HG02884 (cell line): ENCODE results near the gene FYB1.
A peak's percentile ranks its signal among the peaks of the same experiment; 100 is the strongest.
"Not testable (repeated sequence)": the region's sequence is repeated elsewhere in the genome, so short reads cannot be mapped to it uniquely, and the experiment has no call there.

Source experiments
- ATAC-seq: cut with Tn5 transposase; IDR thresholded peaks from one replicate; pipeline ENCODE4 v1.9.1; 2021; ENCODE audit warnings: mild to moderate bottlenecking, moderate library complexity; ENCODE audit not compliant: unreplicated experiment

FYB1 gene

GRCh38 chr5:39226558-39226957 is 7.2 kb upstream of the FYB1 start:
- ATAC-seq, result no peak

- ATAC-seq, result no peak
These were observed 6.7 kb upstream of the FYB1 start for GRCh38 chr5:39226100-39226451.

GRCh38 chr5:39225405-39226099 is 6.2 kb upstream of the FYB1 start:
- no peak for ATAC-seq

DNA sequence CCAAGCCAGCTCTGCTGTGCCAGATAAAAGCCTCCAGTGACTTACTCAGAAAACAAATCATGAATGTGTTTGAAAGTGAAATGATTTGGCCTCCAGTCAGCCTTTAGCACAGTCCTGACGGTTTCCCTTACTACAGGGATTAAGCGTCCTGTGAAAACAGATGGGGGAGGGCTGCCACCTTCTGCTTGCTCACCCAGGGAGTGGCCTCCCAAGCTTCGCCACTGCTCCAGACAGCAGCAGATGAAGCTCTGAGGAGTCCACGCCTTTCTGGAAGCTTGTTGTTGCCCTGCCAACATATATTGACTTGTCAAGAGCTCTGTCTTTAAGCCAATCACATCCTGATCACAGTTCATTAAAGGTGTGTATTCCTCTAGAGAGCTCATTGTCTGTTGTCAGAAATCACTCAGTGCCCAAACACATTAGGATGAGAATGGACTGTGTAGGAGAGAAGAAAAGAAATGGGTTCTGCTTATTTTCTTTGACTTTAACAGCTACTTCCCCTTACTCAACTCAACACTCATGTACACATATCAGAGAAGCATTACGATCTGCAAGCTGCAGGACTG is 4.9 kb upstream of the FYB1 start:
- no peak for ATAC-seq

GRCh38 chr5:39223565-39224156 is 4.3 kb upstream of the FYB1 start:
- no peak for ATAC-seq

GRCh38 chr5:39221671-39222070 is 2.3 kb upstream of the FYB1 start:
- ATAC-seq, result not testable (repeated sequence)

GRCh38 chr5:39220280-39221030 is 1.1 kb upstream of the FYB1 start:
- ATAC-seq, result no peak

DNA sequence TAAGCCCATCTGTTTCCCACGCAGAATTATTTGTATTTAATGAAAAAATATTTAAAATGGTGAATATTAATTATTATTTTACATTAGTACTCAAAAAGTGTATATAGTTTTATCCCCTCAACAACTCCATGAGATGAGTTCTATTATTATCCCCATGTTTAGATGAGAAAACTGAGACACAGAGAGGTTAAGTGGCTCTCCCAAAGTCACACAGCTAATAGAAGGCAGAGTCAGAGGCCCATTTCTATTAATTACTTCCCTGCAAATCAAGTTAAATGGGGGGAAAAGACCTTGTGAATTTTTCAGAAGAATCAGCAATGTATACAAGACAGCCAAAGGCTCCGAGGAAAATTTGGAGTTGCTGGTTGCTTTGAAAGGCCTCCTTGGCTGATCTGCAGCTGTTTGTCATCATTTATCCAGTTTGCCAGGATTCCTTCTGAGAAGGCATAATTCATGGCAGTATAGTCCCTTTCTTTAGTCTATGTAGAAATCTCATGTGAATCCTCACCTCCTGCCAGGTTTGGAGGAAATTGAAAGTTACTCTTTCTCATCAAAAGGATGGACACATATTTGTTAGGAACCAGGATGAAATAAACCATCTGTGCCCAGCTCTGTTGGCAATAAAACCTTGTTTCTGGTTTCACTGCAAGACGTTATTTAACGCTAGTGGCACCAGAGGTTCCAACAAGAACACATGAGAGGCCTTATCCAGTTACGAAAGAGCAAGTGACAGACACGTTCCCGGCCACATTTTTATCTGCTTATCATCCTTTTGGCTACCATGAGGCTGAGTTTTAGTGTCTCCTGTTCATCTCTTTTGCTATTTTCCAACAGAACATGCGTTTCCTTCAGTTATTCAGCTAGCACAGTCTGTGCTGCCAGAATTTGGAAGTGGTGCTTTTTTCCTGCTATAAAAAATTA is 621 bp downstream of the FYB1 start:
- ATAC-seq, result no peak

- ATAC-seq, result peak; percentile 88
These were observed 1.7 kb downstream of the FYB1 start for GRCh38 chr5:39217365-39218281.

DNA sequence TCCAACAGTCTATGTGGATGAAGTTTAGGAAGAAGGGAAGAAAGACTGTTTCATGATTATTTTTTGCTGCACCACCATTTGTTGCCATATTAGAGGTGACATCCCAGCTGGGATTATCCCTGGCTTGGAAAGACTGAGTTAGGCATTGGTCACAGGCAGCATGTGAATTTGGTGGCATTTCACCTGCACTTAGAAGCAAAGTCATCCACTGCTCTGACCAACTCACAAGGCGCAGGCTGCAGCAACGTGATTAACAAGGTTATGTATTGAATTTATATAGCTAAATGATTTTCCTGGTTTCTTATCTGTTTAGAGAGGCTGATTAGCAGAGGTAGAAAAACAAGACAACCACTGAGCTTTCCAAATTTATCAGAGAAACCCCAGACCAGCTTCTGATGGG is 2.7 kb downstream of the FYB1 start:
- no peak for ATAC-seq

- no peak for ATAC-seq
These were observed 3.5 kb downstream of the FYB1 start for GRCh38 chr5:39215857-39216256.

DNA sequence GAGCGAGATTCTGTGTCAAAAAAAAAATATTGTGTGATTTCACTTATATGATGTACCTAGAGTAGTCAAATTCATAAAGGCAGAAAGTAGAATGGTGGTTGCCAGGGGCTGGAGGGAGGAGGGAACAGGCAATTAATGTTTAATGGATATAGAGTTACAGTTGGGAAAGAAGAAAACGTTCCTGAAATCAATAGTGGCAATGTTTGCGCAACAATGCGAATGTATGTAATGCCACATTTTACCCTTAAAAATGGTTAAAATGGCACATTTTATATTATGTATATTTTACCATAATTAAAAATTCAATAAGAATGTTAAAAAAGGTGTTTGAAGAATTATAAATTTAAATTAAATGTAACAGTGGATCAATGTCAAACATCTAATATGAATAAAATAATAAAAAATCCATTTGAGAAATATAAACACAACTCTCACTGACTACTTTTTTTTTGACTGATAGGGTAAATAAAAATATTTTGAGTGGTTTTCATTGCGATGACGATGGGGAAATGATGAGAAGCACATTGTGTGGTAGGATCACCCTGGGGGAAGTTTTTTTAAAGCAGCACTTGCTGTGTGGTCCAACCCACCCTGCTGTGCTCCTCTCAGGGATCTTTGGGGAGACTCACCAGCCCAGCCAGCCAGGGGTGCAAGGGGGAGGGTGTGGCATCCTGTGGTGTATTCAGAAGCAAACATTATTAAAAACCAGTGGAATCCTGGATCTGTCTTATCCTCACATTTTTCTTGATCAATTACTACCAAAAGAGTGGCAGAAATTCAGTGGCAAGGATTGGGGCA is 4.3 kb downstream of the FYB1 start:
- ATAC-seq, result no peak

DNA sequence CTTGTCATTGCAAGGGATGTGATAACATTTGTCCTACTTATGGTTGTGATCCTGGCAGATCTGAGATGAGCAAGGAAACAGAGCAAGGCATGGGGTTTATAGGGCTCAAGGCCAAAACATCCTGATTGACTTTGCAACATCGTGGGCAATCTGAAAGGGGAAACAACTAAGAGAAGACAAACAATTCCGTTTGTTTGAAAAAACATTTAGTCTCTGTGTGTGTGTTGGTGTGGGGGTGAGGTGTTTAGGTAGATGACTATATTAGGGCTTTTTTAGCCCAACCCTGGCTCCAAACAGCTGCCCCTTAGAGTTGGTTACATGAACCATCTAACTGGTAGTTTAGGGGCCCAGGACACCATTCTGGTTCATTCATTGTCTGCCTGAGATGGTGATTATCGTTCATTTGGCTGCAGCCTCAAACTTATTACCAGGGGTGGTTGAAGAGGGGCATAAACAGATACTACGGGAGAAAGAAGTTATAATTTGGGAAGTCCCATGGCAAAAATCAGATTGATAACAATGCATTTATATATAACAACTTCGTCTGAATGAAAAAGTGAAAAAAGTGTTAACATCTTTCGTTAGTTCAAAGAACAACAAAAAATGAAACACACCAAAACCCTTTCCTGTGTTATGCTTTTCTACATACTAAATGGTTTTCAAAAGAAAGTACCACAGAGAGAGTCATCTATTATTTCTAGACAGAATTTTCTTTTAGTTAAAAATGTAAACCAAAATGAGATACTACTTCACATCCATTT is 5.7 kb downstream of the FYB1 start:
- no peak for ATAC-seq

- ATAC-seq, result no peak
These were observed 7.6 kb downstream of the FYB1 start for GRCh38 chr5:39211773-39212172.

DNA sequence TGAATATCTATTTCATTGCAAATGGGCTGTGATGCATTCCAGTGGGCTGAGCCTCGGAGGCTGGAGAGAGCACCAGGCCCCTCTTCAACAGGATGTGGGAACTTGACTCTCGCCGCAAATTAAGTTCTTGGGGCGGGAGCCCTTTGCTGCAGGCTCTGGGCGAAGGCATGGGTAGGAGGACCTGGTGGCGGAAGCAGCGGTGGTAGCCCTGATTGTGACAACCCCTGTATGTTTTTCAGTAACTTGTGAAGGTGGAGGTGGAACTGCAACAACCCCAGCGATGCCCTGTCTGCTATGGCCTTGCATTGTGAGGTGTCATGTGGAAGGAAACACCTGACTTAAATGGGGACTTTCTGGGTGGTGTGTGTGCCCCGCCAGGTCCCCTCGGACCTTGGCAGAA is 9.4 kb downstream of the FYB1 start:
- ATAC-seq, result peak; percentile 69

- no peak for ATAC-seq
These were observed 10.9 kb downstream of the FYB1 start for GRCh38 chr5:39208471-39208870.

DNA sequence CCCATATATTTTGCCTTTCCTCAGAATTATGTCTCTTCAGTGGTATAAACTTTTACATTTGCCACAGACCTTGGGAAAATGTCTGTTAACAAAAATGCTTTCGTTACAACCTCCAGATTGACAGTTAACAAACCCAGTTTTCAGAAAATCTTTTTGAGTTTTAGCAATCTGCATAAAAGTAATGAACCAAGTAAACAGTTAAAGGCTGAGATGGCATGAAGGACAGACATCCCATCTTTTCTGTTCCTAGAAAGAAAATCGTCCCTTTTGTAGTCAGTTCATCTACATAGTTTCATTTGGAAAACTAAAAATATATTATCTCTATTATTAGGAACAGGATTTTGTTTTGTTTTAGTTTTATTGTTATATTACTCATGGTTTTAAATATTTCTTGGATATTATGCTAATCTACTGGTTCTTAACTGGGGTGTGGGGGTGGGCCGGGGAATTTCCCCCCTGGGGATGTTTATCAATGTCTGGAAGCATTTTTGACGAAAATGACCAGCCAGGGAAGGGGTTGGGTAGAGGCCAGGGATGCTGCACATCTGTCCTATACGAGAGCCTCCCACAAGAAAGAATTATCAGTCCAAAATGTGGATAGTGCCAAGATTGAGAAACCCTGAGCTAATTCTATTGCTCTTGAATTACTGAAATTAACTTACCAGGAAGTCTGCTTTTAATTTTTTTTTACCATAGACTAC is 11.9 kb downstream of the FYB1 start:
- ATAC-seq, result no peak
